Ovary (tissue), 9 donors: ENCODE results near the gene SERINC3. TPM values are rescaled to one million over a fixed set of nuclear protein-coding genes. Genes with fewer than 3 reads are reported as not detected.

Source experiments
- DNase-seq, 5 donors: peaks; one replicate each; pipeline ENCODE4 v3.0.0-alpha.2; 2019 to 2020
- H3K27ac ChIP-seq, 2 donors: fragments of 200-600 bp; one replicate each; pipeline versions ENCODE4 v1.5.1 to v1.8.0; 2019 to 2022
- H3K27me3 ChIP-seq: fragments of 200-600 bp; one replicate; pipeline ENCODE4 v1.8.0; 2022
- H3K36me3 ChIP-seq: fragments of 200-600 bp; sonication (generic); one replicate; pipeline ENCODE4 v1.5.1; 2019
- H3K4me1 ChIP-seq: one replicate; pipeline ENCODE4 v1.8.1; 2013; ENCODE audit warnings: mild to moderate bottlenecking, moderate library complexity; ENCODE audit not compliant: insufficient read depth
- H3K4me3 ChIP-seq: fragments of 200-600 bp; sonication (generic); one replicate; pipeline ENCODE4 v1.5.1; 2017
- H3K9me3 ChIP-seq, 2 donors: fragments of 200-600 bp in 1 of 2; sonication (generic) in 1 of 2; one replicate each; pipeline versions ENCODE4 v1.5.1 to v1.8.1; 2013 to 2019; ENCODE audit warnings: mild to moderate bottlenecking in 1 of 2, moderate library complexity in 1 of 2
- EP300 ChIP-seq: sonication (generic); formaldehyde crosslinking; IDR thresholded peaks from one replicate; pipeline ENCODE4 v1.6.1; 2017; ENCODE audit warnings: antibody characterized with exemption
- POLR2A ChIP-seq: fragments of 450-650 bp; IDR thresholded peaks from one replicate; pipeline ENCODE4 v1.6.1; 2017; ENCODE audit warnings: antibody characterized with exemption, mild to moderate bottlenecking, moderate library complexity
- WGBS, 3 donors: extraction: QIAGEN DNeasy Blood & Tissue Kit in 1 of 3; methylation state at CpG; one replicate each; pipeline versions ENCODE4 v1.1.5 to v1.1.7; 2013 to 2017; 5-methylcytosine and 5-hydroxymethylcytosine counted together
- intact Hi-C, 4 donors: fragments of 100-400 bp; cut with DNase I; formaldehyde crosslinking; loops; one replicate each; pipeline versions ENCODE4 v1.11.0 to v1.15.1; 2022 to 2023
- polyA plus RNA-seq, 2 donors: library from polyadenylated mRNA; stranded (reverse); fragments of 200-250 nt in 1 of 2; fragments of 350-450 nt in 1 of 2; fragmentation: Illumina TruSeq in 1 of 2; extraction: RNeasy Lipid Tissue Mini Kit (QIAGEN cat#74804) in 1 of 2; gene quantifications; one replicate each; pipeline ENCODE4 v1.2.3, GENCODE V29; 2013 to 2014
- small RNA-seq: library from RNA; depleted of rRNA; stranded (forward); fragments of <200 nt; gene quantifications from one replicate; pipeline ENCODE3, GENCODE V24; 2016
- total RNA-seq, 7 donors: library from RNA; depleted of rRNA in 2 of 7; stranded (reverse); fragments of >200 nt in 2 of 7; fragmentation: NEBNext Ultra II Directional in 3 of 7; extraction: Animal tissue kit (Norgen Biotek cat#: 25700) in 3 of 7; gene quantifications; one replicate each; pipeline versions ENCODE4 v1.1.0 to v1.2.4, GENCODE V29; 2016 to 2023
- TF ChIP-seq, protein P1 (sequence below), 3 donors: fragments of 450-650 bp in 2 of 3; fragments of 200-600 bp in 1 of 3; IDR thresholded peaks; one replicate each; pipeline versions ENCODE4 v1.5.1 to v1.8.0; 2016 to 2022; ENCODE audit warnings: antibody characterized with exemption in 3 of 3, mild to moderate bottlenecking in 1 of 3
- donor health status: DM: no; HTN: no; CAD: no; lungs with moderate emphysema.
- donor health status: DM: no; HTN: no; CAD: no.
- donor health status: Bipolar disorder and iron deficiency.
- donor health status: DM: yes; HTN: yes; CAD: no.
- donor health status: DM: no; HTN: no; CAD: no.
- donor health status: DM: yes; HTN: yes; CAD: no.

The SERINC3 gene
- total and polyA plus RNA-seq, 9 donors, result 52.1 to 171 (median 90.1) TPM

DNA sequence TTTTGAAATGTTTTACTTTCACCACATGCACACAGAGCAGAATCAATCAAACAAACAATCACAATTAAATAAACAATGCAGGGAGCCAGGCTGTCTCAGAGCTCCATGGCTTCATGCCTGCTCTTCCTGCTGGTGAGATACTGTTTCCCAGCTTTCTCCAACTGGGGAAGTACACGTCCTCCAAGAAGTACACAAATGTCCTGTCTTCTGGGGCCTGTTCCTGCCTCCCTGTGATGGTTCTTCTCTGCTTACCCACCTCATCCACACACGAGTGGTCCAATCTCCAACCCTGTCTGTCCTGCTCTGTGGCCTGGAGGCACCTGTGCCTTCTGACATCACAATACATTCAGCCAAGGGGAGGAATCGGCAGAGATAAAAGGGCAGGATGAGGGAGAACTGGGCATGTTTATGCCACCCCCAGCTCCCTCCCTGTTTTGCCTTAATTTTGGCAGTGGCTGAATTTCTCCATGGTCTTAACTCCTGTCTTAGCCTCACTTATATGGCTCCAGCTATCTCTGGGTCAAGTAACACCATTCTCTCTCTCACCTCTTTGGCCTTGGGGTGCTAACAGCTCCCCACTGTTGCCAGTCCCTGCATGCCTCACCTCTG lies 71.5 kb downstream of the SERINC3 start:
- WGBS, 3 donors, result 50 to 53% (median 53%) methylated on average over 3 of the region's 3 CpGs

GRCh38 chr20:44449864-44450263 lies 72.0 kb downstream of the SERINC3 start:
- Histone ChIP-seq H3K27ac (no peak overlapping the region), H3K36me3 (no peaks in the 10 kb centered on the region), H3K4me3 (no peak overlapping the region), H3K27me3 (no peaks in the 10 kb centered on the region), H3K9me3 (no peaks in the 10 kb centered on the region), H3K4me1 (no peaks in the 10 kb centered on the region)
- WGBS, 3 donors, result 86 to 91% (median 87%) methylated on average over 7 of the region's 7 CpGs
- intact Hi-C loops, result no loop called here
- TF ChIP-seq EP300, result no peak
- TF ChIP-seq, protein P1, sequence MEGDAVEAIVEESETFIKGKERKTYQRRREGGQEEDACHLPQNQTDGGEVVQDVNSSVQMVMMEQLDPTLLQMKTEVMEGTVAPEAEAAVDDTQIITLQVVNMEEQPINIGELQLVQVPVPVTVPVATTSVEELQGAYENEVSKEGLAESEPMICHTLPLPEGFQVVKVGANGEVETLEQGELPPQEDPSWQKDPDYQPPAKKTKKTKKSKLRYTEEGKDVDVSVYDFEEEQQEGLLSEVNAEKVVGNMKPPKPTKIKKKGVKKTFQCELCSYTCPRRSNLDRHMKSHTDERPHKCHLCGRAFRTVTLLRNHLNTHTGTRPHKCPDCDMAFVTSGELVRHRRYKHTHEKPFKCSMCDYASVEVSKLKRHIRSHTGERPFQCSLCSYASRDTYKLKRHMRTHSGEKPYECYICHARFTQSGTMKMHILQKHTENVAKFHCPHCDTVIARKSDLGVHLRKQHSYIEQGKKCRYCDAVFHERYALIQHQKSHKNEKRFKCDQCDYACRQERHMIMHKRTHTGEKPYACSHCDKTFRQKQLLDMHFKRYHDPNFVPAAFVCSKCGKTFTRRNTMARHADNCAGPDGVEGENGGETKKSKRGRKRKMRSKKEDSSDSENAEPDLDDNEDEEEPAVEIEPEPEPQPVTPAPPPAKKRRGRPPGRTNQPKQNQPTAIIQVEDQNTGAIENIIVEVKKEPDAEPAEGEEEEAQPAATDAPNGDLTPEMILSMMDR (IDR thresholded peaks at IDR 0.05), result no peak
- no peak for TF ChIP-seq POLR2A
- DNase-seq, result no peak

More for the DNA sequence above, 71.5 kb downstream of the SERINC3 start:
- Histone ChIP-seq H3K4me3 (no peak overlapping the region), H3K27ac (no peak overlapping the region), H3K4me1 (no peaks in the 10 kb centered on the region), H3K9me3 (no peaks in the 10 kb centered on the region), H3K36me3 (no peaks in the 10 kb centered on the region), H3K27me3 (no peaks in the 10 kb centered on the region)
- intact Hi-C loops, result no loop called here
- DNase-seq, result no peak
- TF ChIP-seq EP300 (no peak), POLR2A (no peak)
- TF ChIP-seq, protein P1 (IDR thresholded peaks at IDR 0.05), result no peak

DNA sequence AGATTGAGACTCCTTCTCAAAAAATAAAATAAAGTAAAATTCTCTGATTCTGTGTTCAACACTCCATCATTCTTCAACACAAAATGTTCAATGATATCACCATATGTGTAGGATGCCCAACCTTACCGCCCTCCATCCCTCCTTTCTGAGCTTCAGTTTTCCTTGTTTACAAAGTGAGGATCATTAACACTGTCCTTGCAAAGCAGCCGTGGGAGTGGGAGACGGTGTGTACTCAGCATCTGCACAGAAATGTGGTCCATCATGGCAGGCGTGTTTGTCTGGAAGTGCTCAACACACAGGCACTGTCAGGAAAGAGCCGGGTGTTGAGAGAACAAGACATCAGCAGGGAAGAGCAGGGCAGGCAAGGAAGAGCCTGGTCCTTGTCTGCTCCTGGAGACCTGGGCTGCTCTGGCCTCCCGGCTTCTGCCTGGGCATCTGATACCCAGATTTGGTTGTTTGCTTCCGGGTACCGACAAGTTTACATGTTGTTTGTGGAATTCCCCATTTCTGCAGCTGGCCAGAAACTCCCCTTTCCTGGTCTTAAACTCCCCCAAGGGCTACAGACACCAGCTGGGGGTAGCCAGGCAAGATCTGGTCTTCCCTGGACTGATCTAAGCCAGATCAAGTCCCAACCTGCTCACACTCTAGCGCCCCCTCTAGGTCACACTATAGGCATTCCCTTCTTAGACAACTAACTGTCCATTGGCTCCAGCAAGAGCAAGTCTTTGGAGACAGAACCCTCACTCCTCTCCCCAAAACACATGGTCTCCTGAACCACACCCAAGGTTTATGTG lies 72.9 kb downstream of the SERINC3 start:
- TF ChIP-seq POLR2A (no peak), EP300 (no peak)
- TF ChIP-seq, protein P1 (IDR thresholded peaks at IDR 0.05), result no peak
- H3K9me3 ChIP-seq, result no peaks in the 10 kb centered on the region
- no peak overlapping the region for H3K27ac ChIP-seq
- intact Hi-C loops, result no loop called here
- no peaks in the 10 kb centered on the region for H3K27me3 ChIP-seq
- WGBS, 3 donors, result 48 to 56% (median 48%) methylated on average over 9 of the region's 9 CpGs
- no peak overlapping the region for H3K4me3 ChIP-seq
- H3K36me3 ChIP-seq, result no peaks in the 10 kb centered on the region
- H3K4me1 ChIP-seq, result no peaks in the 10 kb centered on the region
- DNase-seq, result no peak

GRCh38 chr20:44447827-44448419 lies 73.9 kb downstream of the SERINC3 start:
- no peaks in the 10 kb centered on the region for H3K9me3 ChIP-seq
- TF ChIP-seq EP300 (no peak), POLR2A (no peak)
- TF ChIP-seq, protein P1 (IDR thresholded peaks at IDR 0.05), result no peak
- intact Hi-C loops, result no loop called here
- no peak overlapping the region for H3K4me3 ChIP-seq
- DNase-seq, result no peak
- H3K27ac ChIP-seq, result no peak overlapping the region
- WGBS, 3 donors, result 83 to 91% (median 84%) methylated on average over 3 of the region's 3 CpGs
- no peaks in the 10 kb centered on the region for H3K27me3 ChIP-seq
- peaks cover under 1% of the 10 kb centered on the region for H3K4me1 ChIP-seq
- H3K36me3 ChIP-seq, result no peaks in the 10 kb centered on the region

Small RNA genes within 50 kb of the gene (small RNA-seq; reads per million reads assigned to genes)
- gene RPL37AP1, result not detected

Other genes starting within 250 kb of the SERINC3 start
- 1 to 10 TPM; 4.4 to 9.3 (median 8.0) TPM for gene FITM2, start 210.9 kb downstream of the SERINC3 start, total RNA-seq
- gene FITM2, start 210.9 kb downstream of the SERINC3 start, polyA plus RNA-seq, result 10 to 100 TPM in 1 of 2 donors, 1 to 10 TPM in 1; 3.6 to 15.4 TPM
- gene R3HDML, start 185.0 kb downstream of the SERINC3 start, total RNA-seq, result not detected
- gene R3HDML, start 185.0 kb downstream of the SERINC3 start, polyA plus RNA-seq, result not detected
- 1 to 10 TPM in 1 of 7 donors, under 1 TPM in 6; 0.08 to 1.5 (median 0.42) TPM for gene HNF4A, start 166.4 kb downstream of the SERINC3 start, total RNA-seq
- gene HNF4A, start 166.4 kb downstream of the SERINC3 start, polyA plus RNA-seq, result under 1 TPM; 0.07 to 0.15 TPM
- 10 to 100 TPM in 6 of 7 donors, 1 to 10 TPM in 1; 5.6 to 25.1 (median 12.4) TPM for gene TTPAL, start 46.2 kb downstream of the SERINC3 start, total RNA-seq
- gene TTPAL, start 46.2 kb downstream of the SERINC3 start, polyA plus RNA-seq, result 1 to 10 TPM; 3.1 to 7.4 TPM
- 100 to 1,000 TPM in 1 of 7 donors, 10 to 100 TPM in 6; 37.0 to 114 (median 49.9) TPM for gene PKIG, start 60.5 kb upstream of the SERINC3 start, total RNA-seq
- gene PKIG, start 60.5 kb upstream of the SERINC3 start, polyA plus RNA-seq, result 10 to 100 TPM; 46.9 to 74.9 TPM
- 1 to 10 TPM; 1.1 to 5.7 (median 3.2) TPM for gene ADA, start 129.6 kb upstream of the SERINC3 start, total RNA-seq
- gene ADA, start 129.6 kb upstream of the SERINC3 start, polyA plus RNA-seq, result 1 to 10 TPM; 2.8 to 7.4 TPM
- 100 to 1,000 TPM in 4 of 7 donors, 10 to 100 TPM in 3; 47.4 to 296 (median 148) TPM for gene CCN5, start 193.3 kb upstream of the SERINC3 start, total RNA-seq
- 100 to 1,000 TPM; 183 to 196 TPM for gene CCN5, start 193.3 kb upstream of the SERINC3 start, polyA plus RNA-seq
- gene KCNK15, start 223.8 kb upstream of the SERINC3 start, total RNA-seq, result 10 to 100 TPM in 1 of 7 donors, 1 to 10 TPM in 6; 2.6 to 21.6 (median 5.0) TPM
- gene KCNK15, start 223.8 kb upstream of the SERINC3 start, polyA plus RNA-seq, result 1 to 10 TPM in 1 of 2 donors, under 1 TPM in 1; 0.93 to 1.7 TPM